AG04449 (cell line): ENCODE results near the gene KCNQ1.

Source experiments
- CTCF ChIA-PET: fragments of 350-600 bp; formaldehyde crosslinking; extraction: SDS; loops from one replicate; lab custom pipeline; 2021; ENCODE audit warnings: antibody characterized with exemption; lab: Yijun Ruan, JAX
- POLR2A ChIA-PET: fragments of 400-600, 350-600 bp; formaldehyde crosslinking; extraction: SDS; loops from one replicate; lab custom pipeline; 2020; ENCODE audit warnings: antibody characterized with exemption, inconsistent platforms; lab: Yijun Ruan, JAX
- DNase-seq: peaks from one replicate; pipeline ENCODE4 v3.0.0-alpha.2; 2010; ENCODE audit warnings: low read depth, low spot score
- H3K4me3 ChIP-seq: 2 replicates; pipeline ENCODE4 v1.5.1; 2011; ENCODE audit warnings: low read depth, mild to moderate bottlenecking, control low read depth, low read length
- TF ChIP-seq, protein P1 (sequence below): IDR thresholded peaks from one replicate; pipeline ENCODE4 v1.5.1; 2011; ENCODE audit warnings: mild to moderate bottlenecking, moderate library complexity, low read length, control low read depth, inconsistent platforms; ENCODE audit not compliant: insufficient read depth; ENCODE audit errors: missing control alignments

The KCNQ1 gene

DNA sequence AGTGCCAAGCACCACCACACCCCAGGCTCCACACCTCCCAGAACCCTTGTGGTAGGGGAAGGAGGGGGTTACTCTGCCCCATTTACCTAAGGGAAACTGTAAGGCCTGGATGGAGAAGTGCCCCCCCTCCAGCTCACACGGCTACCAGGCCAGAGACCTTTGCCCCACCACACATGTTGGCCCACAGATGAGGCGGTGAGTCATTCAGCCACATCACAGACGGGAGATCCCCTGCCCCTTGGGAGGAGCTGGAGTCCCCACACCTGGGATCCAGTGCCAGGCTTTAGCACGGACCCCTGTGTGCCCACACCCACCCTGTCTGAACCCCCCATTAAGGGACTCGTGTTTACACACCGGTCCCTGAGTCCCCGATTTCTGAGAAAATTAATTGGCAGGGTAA, 415.8 kb downstream of the KCNQ1 start:
- DNase-seq = no peak
- POLR2A ChIA-PET = no interaction called here

DNA sequence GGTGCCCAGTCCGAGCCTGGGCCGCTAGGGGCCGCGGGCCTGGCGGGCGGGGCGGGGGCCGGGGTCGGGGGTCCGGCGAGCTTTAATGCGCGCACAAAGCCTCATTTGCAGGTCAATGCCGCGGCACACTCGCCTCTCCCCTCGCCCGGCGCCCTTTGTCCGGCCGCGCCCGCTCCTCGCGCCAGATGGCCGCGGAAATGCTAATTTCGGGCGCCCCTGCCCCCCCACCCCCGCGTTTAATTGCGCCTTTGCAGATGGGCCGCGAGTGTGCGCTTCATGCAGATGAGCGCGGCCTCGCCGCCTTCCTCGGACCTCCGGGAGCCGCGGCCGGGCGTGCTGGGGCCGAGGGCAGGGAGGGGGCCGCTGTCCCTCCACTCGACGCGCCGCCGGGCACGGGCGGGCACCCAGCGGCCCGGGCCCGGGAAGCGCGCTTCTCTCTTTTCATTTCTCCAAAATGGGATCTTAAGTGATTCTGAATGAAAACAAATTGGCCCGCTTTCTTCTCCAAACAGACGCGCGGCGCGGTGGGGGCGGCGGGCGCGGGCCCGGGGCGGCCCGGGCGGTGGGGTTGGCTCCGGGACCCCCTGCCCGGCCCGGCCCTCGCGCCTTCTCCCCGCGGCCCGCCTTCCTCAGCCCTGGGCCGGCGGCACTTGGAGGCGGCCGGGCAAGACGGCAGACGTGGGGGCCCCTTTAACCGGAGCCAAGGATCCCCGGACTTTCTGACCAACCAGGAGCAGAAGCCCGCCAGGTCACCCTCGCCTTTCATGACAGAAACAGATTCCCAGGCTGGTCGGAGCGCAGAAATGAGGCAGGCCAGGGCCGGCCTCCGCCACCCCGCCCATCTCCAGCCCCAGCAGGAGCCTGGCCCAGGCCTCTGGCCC, 417.8 kb downstream of the KCNQ1 start:
- DNase-seq = no peak
- CTCF ChIA-PET = no interaction called here
- H3K4me3 ChIP-seq = no peak overlapping the region
- POLR2A ChIA-PET = no interaction called here
- TF ChIP-seq, protein P1, sequence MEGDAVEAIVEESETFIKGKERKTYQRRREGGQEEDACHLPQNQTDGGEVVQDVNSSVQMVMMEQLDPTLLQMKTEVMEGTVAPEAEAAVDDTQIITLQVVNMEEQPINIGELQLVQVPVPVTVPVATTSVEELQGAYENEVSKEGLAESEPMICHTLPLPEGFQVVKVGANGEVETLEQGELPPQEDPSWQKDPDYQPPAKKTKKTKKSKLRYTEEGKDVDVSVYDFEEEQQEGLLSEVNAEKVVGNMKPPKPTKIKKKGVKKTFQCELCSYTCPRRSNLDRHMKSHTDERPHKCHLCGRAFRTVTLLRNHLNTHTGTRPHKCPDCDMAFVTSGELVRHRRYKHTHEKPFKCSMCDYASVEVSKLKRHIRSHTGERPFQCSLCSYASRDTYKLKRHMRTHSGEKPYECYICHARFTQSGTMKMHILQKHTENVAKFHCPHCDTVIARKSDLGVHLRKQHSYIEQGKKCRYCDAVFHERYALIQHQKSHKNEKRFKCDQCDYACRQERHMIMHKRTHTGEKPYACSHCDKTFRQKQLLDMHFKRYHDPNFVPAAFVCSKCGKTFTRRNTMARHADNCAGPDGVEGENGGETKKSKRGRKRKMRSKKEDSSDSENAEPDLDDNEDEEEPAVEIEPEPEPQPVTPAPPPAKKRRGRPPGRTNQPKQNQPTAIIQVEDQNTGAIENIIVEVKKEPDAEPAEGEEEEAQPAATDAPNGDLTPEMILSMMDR = no peak

More for the DNA sequence above, 415.8 kb downstream of the KCNQ1 start:
- no peak overlapping the region for H3K4me3 ChIP-seq
- CTCF ChIA-PET = no interaction called here
- TF ChIP-seq, protein P1 = no peak

DNA sequence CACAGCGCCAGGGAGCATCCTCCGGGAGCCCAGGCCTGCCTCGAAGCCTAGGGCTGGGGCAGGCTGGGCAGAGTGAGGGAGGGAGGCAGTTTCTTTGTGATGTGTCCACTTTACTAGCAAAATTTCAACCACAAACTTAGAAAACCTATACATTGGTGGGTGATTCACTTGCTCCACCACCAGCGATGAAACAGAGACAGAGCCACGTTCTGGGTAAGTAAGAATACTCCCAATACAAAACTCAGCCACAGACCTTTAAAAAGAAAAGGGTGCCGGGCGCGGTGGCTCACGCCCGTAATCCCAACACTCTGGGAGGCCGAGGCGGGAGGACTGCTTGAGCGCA, 418.4 kb downstream of the KCNQ1 start:
- H3K4me3 ChIP-seq = no peak overlapping the region
- TF ChIP-seq, protein P1 = no peak
- ChIA-PET CTCF (no interaction called here), POLR2A (no interaction called here)
- no peak for DNase-seq

DNA sequence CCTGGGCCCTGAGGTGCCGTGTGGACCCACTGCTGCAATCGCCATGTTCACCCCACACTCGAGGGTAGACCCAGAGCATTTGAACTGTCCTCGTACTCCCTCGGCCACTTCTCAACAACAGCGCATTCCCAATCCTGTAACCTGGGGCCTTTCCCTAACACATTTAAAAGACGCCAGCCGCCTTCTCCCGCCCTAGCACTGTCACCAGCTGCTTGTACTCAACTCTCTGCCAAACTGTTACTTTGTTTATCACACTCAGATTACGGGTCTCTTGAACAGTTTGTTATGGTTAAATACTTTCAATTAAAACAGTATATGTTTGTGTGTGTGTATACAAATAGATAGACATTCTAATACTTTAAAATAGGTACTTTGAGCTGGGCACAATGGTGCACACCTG, 420.1 kb downstream of the KCNQ1 start:
- CTCF ChIA-PET = no interaction called here
- DNase-seq = no peak
- TF ChIP-seq, protein P1 = no peak
- POLR2A ChIA-PET = no interaction called here
- no peak overlapping the region for H3K4me3 ChIP-seq

DNA sequence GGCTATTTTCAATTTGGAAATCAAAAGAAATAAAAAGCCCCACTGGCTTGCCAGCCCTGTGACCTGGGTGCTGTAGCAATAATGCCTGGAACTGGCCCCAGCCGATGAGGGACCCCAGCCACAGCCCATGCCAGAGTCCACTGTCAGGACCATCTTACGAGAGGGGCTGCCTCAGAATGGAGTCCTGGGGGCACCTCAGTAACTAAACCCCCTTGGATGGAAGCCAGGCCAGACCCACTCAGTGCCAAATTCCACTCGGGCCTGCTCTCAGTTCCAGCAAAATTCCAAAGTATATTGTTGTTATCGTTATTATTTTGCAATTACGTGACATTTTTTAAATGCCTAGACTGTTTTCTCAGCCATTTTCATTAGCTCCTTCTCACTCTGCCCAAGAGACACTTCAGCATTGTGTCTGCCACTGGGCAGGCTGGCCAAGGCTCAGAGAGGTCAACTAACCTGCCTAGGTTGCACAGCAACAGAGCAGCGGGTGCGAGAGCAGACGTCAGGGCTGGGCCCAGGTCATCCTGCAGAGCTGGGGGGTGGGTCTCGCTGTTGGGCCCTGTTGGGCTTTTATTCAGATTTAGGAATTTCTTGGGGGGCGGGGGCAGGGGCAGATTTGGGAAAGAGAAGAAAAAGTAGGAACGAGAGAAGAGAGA, 421.2 kb downstream of the KCNQ1 start:
- ChIA-PET POLR2A (no interaction called here), CTCF (no interaction called here)
- H3K4me3 ChIP-seq = no peak overlapping the region
- TF ChIP-seq, protein P1 = no peak
- no peak for DNase-seq

DNA sequence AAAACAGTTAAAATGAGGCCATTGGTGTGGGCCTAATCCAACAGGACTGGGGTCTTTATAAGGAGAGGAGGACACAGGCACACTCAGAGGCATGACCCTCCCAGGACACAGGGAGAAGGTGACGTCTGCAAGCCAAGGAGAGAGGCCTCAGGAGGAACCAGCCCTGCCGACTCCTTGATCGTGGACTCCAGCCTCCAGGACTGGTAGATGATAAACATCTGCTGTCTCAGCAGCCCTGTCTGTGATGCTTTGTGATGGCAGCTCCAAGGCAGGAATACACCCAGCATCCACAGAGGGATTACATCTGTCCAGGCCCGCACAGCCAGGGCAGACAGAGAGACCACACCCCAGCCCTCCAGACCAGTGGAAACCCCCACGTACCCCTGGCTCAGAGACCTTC, 422.3 kb downstream of the KCNQ1 start:
- no peak overlapping the region for H3K4me3 ChIP-seq
- CTCF ChIA-PET = no interaction called here
- DNase-seq = no peak
- TF ChIP-seq, protein P1 = no peak
- POLR2A ChIA-PET = no interaction called here
